ENCODE data around the gene ACAD11.
A peak's percentile ranks its signal among the peaks of the same experiment; 100 is the strongest.

ACAD11 gene

DNA sequence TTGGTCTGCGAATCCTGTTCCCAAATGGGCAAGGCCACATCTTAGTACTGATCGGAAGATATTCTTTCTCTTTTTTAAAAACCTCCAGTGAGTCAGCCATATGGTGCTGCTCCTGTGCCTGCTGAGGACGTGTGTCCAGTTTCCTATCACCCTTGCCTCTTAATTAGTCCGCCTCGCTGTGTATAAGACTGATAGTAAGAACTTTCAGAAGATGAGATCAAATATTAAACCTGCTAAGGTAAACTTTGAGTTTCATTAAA, 1.1 kb upstream of the ACAD11 start:
- peak overlapping the region; percentile 78 for H3K4me3 ChIP-seq (ENCODE audit: low read depth, low read length)
- in situ Hi-C loops (cut with HindIII; ENCODE audit: low sequenced_read_pairs), result no loop called here
- no peak for DNase-seq (ENCODE audit: low read depth, low spot score)
- no peak for TF ChIP-seq CTCF (IDR thresholded peaks at IDR 0.05; ENCODE audit: low read depth, low read length)

DNA sequence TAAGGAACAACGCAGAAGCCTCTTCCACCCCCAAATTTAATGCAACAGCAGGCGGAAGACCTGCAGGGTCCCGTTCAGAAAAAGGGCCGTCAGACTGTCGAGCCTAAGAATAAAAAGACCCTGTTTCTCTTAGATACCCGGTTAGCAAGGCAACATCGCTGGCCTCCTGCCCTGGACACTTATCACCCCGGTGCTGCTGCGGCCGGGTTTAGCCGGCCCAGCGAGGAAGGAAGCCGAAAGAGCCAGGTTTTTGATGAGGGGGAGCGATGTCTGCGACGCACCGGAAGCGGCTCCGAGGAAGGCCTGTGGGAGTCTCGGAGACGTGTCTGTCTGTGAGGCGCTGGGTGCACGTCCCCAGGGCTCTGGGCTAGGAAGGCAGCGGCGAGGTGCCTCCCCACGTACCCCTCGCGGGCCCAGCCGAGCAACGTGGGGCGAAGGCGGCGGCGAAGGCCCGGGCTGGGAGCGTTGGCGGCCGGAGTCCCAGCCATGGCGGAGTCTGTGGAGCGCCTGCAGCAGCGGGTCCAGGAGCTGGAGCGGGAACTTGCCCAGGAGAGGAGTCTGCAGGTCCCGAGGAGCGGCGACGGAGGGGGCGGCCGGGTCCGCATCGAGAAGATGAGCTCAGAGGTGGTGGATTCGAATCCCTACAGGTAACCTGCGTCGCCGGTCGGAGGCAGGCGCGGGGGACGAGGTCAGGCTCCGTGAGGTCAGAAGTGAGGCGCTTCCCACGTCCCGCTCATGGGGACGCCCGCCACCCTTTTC, 622 bp upstream of the ACAD11 start, which contains the start of gene UBA5:
Gene UBA5 (plus strand): TSS at position 278 of the 759 bp plus-strand sequence. CDS start 209 bp downstream, at position 487.
- H3K4me3 ChIP-seq (ENCODE audit: low read depth, low read length), result peak within 1 kb of the TSS; percentile 78

GRCh38 chr3:132659000-132659364, 627 bp downstream of the ACAD11 start:
- peak overlapping the region; percentile 78 for H3K4me3 ChIP-seq (ENCODE audit: low read depth, low read length)
- no peak for TF ChIP-seq CTCF (IDR thresholded peaks at IDR 0.05; ENCODE audit: low read depth, low read length)
- in situ Hi-C loops (cut with HindIII; ENCODE audit: low sequenced_read_pairs), result no loop called here
- no peak for DNase-seq (ENCODE audit: low read depth, low spot score)

More for the DNA sequence above, 622 bp upstream of the ACAD11 start, which contains the start of gene UBA5:
- TF ChIP-seq CTCF (IDR thresholded peaks at IDR 0.05; ENCODE audit: low read depth, low read length), result no peak
- peak; percentile 76 for DNase-seq (ENCODE audit: low read depth, low spot score)
- in situ Hi-C loops (cut with HindIII; ENCODE audit: low sequenced_read_pairs), result no loop called here

GRCh38 chr3:132657869-132658747, 1.5 kb downstream of the ACAD11 start:
- H3K4me3 ChIP-seq (ENCODE audit: low read depth, low read length), result peak overlapping the region; percentile 78
- DNase-seq (ENCODE audit: low read depth, low spot score), result no peak
- in situ Hi-C loops (cut with HindIII; ENCODE audit: low sequenced_read_pairs), result no loop called here
- no peak for TF ChIP-seq CTCF (IDR thresholded peaks at IDR 0.05; ENCODE audit: low read depth, low read length)

GRCh38 chr3:132655471-132655870, 4.1 kb downstream of the ACAD11 start:
- in situ Hi-C loops (cut with HindIII; ENCODE audit: low sequenced_read_pairs), result no loop called here
- DNase-seq (ENCODE audit: low read depth, low spot score), result no peak
- no peak overlapping the region for H3K4me3 ChIP-seq (ENCODE audit: low read depth, low read length)
- no peak for TF ChIP-seq CTCF (IDR thresholded peaks at IDR 0.05; ENCODE audit: low read depth, low read length)

DNA sequence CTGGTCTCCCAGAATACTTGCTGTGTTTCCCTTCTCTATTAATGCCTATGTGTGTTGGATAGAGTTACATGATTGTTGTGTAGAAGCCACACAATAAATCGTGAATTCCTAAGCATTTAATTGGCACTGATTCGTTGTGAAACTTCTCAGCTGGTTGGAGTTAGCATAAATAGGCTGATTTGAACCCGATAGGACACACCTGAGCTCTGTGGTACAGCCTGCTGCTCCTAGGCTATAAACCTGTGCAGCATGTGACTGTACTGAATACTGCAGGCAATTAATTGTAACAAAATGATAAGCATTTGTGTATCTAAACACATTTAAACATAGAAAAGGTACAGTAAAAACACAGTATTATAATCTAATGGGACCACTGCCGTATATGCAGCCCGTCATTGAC, 4.9 kb downstream of the ACAD11 start:
- DNase-seq (ENCODE audit: low read depth, low spot score), result no peak
- in situ Hi-C loops (cut with HindIII; ENCODE audit: low sequenced_read_pairs), result no loop called here
- TF ChIP-seq CTCF (IDR thresholded peaks at IDR 0.05; ENCODE audit: low read depth, low read length), result no peak
- H3K4me3 ChIP-seq (ENCODE audit: low read depth, low read length), result no peak overlapping the region
